ENCODE measurements around the gene ASL.

The ASL gene

DNA sequence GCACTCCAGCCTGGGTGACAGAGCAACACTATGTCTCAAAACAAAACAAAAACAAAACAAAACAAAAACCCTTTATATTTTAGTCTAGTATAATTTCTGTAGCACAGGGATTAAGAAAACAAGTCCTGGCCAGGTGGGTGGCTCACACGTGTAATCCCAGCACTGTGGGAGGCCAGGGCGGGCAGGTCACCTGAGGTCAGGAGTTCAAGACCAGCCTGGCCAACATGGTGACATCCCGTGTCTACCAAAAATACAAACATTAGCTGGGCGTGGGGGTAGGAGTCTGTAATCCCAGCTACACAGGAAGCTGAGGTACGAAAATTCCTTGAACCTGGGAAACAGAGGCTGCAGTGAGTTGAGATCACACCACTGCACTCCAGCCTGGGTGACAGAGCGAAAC lies 23.2 kb upstream of the ASL start:
- Histone ChIP-seq H3K4me3 (replicated peaks; ENCODE audit: insufficient read depth, low read length) (no peak overlapping the region), H3K27ac (replicated peaks) (no peak overlapping the region), H3K27me3 (ENCODE audit: insufficient read depth, poor library complexity, severe bottlenecking) (no peaks in the 10 kb centered on the region)
- DNase-seq (ENCODE audit: low read depth in 1 of 2, low spot score in 1 of 2): no peak
- TF ChIP-seq, protein P1, sequence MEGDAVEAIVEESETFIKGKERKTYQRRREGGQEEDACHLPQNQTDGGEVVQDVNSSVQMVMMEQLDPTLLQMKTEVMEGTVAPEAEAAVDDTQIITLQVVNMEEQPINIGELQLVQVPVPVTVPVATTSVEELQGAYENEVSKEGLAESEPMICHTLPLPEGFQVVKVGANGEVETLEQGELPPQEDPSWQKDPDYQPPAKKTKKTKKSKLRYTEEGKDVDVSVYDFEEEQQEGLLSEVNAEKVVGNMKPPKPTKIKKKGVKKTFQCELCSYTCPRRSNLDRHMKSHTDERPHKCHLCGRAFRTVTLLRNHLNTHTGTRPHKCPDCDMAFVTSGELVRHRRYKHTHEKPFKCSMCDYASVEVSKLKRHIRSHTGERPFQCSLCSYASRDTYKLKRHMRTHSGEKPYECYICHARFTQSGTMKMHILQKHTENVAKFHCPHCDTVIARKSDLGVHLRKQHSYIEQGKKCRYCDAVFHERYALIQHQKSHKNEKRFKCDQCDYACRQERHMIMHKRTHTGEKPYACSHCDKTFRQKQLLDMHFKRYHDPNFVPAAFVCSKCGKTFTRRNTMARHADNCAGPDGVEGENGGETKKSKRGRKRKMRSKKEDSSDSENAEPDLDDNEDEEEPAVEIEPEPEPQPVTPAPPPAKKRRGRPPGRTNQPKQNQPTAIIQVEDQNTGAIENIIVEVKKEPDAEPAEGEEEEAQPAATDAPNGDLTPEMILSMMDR (IDR thresholded peaks at IDR 0.05; ENCODE audit: insufficient read depth, low read length): no peak
- no peak for TF ChIP-seq POLR2AphosphoS5 (IDR thresholded peaks at IDR 0.05; ENCODE audit: low read depth)
- no peak for TF ChIP-seq SPI1 (IDR thresholded peaks at IDR 0.05; ENCODE audit: borderline replicate concordance, low read depth)
- no peak for TF ChIP-seq GABPA (IDR thresholded peaks at IDR 0.05; ENCODE audit: low read depth)
- TF ChIP-seq, protein P2, sequence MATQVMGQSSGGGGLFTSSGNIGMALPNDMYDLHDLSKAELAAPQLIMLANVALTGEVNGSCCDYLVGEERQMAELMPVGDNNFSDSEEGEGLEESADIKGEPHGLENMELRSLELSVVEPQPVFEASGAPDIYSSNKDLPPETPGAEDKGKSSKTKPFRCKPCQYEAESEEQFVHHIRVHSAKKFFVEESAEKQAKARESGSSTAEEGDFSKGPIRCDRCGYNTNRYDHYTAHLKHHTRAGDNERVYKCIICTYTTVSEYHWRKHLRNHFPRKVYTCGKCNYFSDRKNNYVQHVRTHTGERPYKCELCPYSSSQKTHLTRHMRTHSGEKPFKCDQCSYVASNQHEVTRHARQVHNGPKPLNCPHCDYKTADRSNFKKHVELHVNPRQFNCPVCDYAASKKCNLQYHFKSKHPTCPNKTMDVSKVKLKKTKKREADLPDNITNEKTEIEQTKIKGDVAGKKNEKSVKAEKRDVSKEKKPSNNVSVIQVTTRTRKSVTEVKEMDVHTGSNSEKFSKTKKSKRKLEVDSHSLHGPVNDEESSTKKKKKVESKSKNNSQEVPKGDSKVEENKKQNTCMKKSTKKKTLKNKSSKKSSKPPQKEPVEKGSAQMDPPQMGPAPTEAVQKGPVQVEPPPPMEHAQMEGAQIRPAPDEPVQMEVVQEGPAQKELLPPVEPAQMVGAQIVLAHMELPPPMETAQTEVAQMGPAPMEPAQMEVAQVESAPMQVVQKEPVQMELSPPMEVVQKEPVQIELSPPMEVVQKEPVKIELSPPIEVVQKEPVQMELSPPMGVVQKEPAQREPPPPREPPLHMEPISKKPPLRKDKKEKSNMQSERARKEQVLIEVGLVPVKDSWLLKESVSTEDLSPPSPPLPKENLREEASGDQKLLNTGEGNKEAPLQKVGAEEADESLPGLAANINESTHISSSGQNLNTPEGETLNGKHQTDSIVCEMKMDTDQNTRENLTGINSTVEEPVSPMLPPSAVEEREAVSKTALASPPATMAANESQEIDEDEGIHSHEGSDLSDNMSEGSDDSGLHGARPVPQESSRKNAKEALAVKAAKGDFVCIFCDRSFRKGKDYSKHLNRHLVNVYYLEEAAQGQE (IDR thresholded peaks at IDR 0.05; ENCODE audit: insufficient replicate concordance, low read depth): no peak

DNA sequence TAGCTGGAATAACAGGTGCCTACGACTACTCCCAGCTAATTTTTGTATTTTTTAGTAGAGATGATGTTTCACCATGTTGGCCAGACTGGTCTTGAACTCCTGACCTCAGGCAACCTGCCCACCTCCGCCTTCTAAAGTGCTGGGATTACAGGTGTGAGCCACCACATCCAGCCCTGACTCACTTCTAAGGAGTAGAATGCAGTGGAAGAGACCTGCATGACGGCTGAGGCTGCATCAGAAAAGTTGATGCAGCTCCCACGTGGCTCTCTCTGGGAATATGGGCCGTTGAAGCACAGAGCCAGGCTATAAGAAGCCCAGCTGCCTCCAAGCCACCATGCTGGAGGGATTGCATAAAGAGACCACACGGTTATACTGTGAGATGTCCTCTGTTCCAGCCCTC lies 21.6 kb upstream of the ASL start:
- no peaks in the 10 kb centered on the region for H3K27me3 ChIP-seq (ENCODE audit: insufficient read depth, poor library complexity, severe bottlenecking)
- H3K27ac ChIP-seq (replicated peaks): no peak overlapping the region
- DNase-seq (ENCODE audit: low read depth in 1 of 2, low spot score in 1 of 2): no peak
- TF ChIP-seq, protein P1 (IDR thresholded peaks at IDR 0.05; ENCODE audit: insufficient read depth, low read length): no peak
- TF ChIP-seq GABPA (IDR thresholded peaks at IDR 0.05; ENCODE audit: low read depth) (no peak), POLR2AphosphoS5 (IDR thresholded peaks at IDR 0.05; ENCODE audit: low read depth) (no peak)
- TF ChIP-seq, protein P2 (IDR thresholded peaks at IDR 0.05; ENCODE audit: insufficient replicate concordance, low read depth): no peak
- H3K4me3 ChIP-seq (replicated peaks; ENCODE audit: insufficient read depth, low read length): no peak overlapping the region

DNA sequence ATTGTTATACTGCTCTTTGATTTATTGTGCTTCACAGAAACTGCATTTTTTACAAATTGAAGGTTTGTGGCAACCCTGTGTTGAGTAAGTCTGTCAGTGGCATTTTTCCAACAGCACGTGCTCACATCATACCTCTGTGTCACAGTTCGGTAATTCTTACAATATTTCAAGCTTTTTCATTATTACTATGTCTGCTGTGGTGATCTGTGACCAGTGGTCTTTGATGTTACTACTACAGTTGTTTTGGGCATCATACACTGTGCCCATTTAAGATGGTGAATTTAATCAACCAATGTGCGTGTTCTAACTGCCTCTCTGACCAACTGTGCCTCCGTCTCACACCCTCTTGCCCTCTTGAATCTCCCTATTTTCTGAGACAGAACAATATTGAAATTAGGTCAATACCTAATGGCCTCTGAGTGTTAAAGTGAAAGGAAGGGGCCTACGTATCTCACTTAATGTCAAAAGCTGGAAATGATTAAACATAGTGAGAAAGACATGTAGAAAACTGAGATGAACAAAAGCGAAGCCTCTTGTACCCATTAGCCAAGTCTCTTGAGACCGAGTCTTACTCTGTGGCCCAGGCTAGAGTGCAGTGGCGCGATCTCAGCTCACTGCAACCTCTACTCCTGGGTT lies 20.2 kb upstream of the ASL start:
- DNase-seq (ENCODE audit: low read depth in 1 of 2, low spot score in 1 of 2): no peak
- Histone ChIP-seq H3K27me3 (ENCODE audit: insufficient read depth, poor library complexity, severe bottlenecking) (no peaks in the 10 kb centered on the region), H3K4me3 (replicated peaks; ENCODE audit: insufficient read depth, low read length) (no peak overlapping the region), H3K27ac (replicated peaks) (no peak overlapping the region)
- TF ChIP-seq POLR2AphosphoS5 (IDR thresholded peaks at IDR 0.05; ENCODE audit: low read depth) (no peak), GABPA (IDR thresholded peaks at IDR 0.05; ENCODE audit: low read depth) (no peak), SPI1 (IDR thresholded peaks at IDR 0.05; ENCODE audit: borderline replicate concordance, low read depth) (no peak)
- TF ChIP-seq, protein P1 (IDR thresholded peaks at IDR 0.05; ENCODE audit: insufficient read depth, low read length): no peak
- TF ChIP-seq, protein P2 (IDR thresholded peaks at IDR 0.05; ENCODE audit: insufficient replicate concordance, low read depth): no peak
